Smooth muscle cell (in vitro differentiated cells): ENCODE results near the gene BMS1. TPM values are rescaled to one million over a fixed set of nuclear protein-coding genes. Genes with fewer than 3 reads are reported as not detected.

Source experiments
- DNase-seq: peaks from one replicate; lab custom pipeline; 2025; ENCODE audit not compliant: unreplicated experiment; lab: John Stamatoyannopoulos, UW
- H2AFZ ChIP-seq: fragments of 200-600 bp; sonication (generic); 2 replicates; pipeline ENCODE4 v1.6.0; 2016; ENCODE audit warnings: antibody characterized with exemption, low read depth, mild to moderate bottlenecking
- H3F3A ChIP-seq: fragments of 200-600 bp; sonication (generic); 2 replicates; pipeline ENCODE4 v1.6.0; 2017; ENCODE audit warnings: antibody characterized with exemption, low read depth
- H3K27ac ChIP-seq: fragments of 200-600 bp; sonication (generic); 2 replicates; pipeline ENCODE4 v1.5.1; 2016; ENCODE audit warnings: low read depth, mild to moderate bottlenecking
- H3K27me3 ChIP-seq: fragments of 200-600 bp; sonication (generic); 2 replicates; pipeline ENCODE4 v1.6.1; 2016; ENCODE audit warnings: low read depth, mild to moderate bottlenecking
- H3K36me3 ChIP-seq: fragments of 200-600 bp; sonication (generic); 2 replicates; pipeline ENCODE4 v1.5.1; 2016; ENCODE audit warnings: low read depth
- H3K4me1 ChIP-seq: fragments of 200-600 bp; sonication (generic); 2 replicates; pipeline ENCODE4 v1.5.1; 2016; ENCODE audit warnings: low read depth
- H3K4me2 ChIP-seq: fragments of 200-600 bp; sonication (generic); 2 replicates; pipeline ENCODE4 v1.6.0; 2016; ENCODE audit warnings: mild to moderate bottlenecking
- H3K4me3 ChIP-seq: fragments of 200-600 bp; sonication (generic); 2 replicates; pipeline ENCODE4 v1.5.1; 2016; ENCODE audit warnings: mild to moderate bottlenecking
- H3K79me2 ChIP-seq: fragments of 200-600 bp; sonication (generic); 2 replicates; pipeline ENCODE4 v1.6.0; 2016; ENCODE audit warnings: low read depth, mild to moderate bottlenecking
- H3K9ac ChIP-seq: fragments of 200-600 bp; sonication (generic); 2 replicates; pipeline ENCODE4 v1.6.0; 2016; ENCODE audit warnings: low read depth
- H3K9me3 ChIP-seq: fragments of 200-600 bp; sonication (generic); replicated peaks from 2 replicates; pipeline ENCODE4 v1.5.1; 2016; ENCODE audit warnings: low read depth
- H4K20me1 ChIP-seq: fragments of 200-600 bp; sonication (generic); 2 replicates; pipeline ENCODE4 v1.6.0; 2016; ENCODE audit warnings: low read depth
- CTCF ChIP-seq: fragments of 200-600 bp; sonication (generic); IDR thresholded peaks from 2 replicates; pipeline ENCODE4 v1.5.1; 2017; ENCODE audit warnings: borderline replicate concordance, mild to moderate bottlenecking, antibody characterized with exemption; ENCODE audit not compliant: insufficient read depth, poor library complexity, severe bottlenecking
- WGBS: methylation state at CpG from one replicate; pipeline ENCODE4 v1.1.7; 2016; ENCODE audit warnings: low lambda C conversion rate; 5-methylcytosine and 5-hydroxymethylcytosine counted together
- polyA plus RNA-seq: library from polyadenylated mRNA; unstranded; fragments of >200 nt; fragmentation: Nextera tagmentation; extraction: Ambion mirVana; gene quantifications from 2 replicates; pipeline ENCODE4 v1.2.1, GENCODE V29; 2016
- small RNA-seq: library from RNA; depleted of rRNA; stranded (forward); fragments of <200 nt; gene quantifications from one replicate; pipeline ENCODE3, GENCODE V24; 2014
- total RNA-seq: library from RNA; depleted of rRNA; stranded (reverse); fragments of >200 nt; gene quantifications from 2 replicates; pipeline ENCODE4 v1.2.3, GENCODE V29; 2014

Gene BMS1
- total and polyA plus RNA-seq, 2 experiments from 2014 or later, result 14.9 to 17.5 TPM

GRCh38 chr10:42880255-42880620 is 97.6 kb downstream of the BMS1 start:
- H3F3A ChIP-seq, result no peaks in the 10 kb centered on the region
- H2AFZ ChIP-seq, result no peak overlapping the region
- H4K20me1 ChIP-seq, result no peaks in the 10 kb centered on the region
- no peak overlapping the region for H3K9ac ChIP-seq
- 91% methylated on average over 13 of the region's 16 CpGs for WGBS
- no peak overlapping the region for H3K4me2 ChIP-seq
- H3K27me3 ChIP-seq, result no peaks in the 10 kb centered on the region
- no peaks in the 10 kb centered on the region for H3K9me3 ChIP-seq
- H3K27ac ChIP-seq, result no peak overlapping the region
- no peak for TF ChIP-seq CTCF
- H3K4me3 ChIP-seq, result no peak overlapping the region
- no peaks in the 10 kb centered on the region for H3K79me2 ChIP-seq
- no peaks in the 10 kb centered on the region for H3K36me3 ChIP-seq
- no peak for DNase-seq
- H3K4me1 ChIP-seq, result peaks cover 8% of the 10 kb centered on the region

- Histone ChIP-seq H3K4me3 (no peak overlapping the region), H3K4me2 (no peak overlapping the region)
- 74% methylated on average over 3 of the region's 3 CpGs for WGBS
Measured at GRCh38 chr10:42882597-42882996, 100.0 kb downstream of the BMS1 start.

More at GRCh38 chr10:42882597-42882996, 100.0 kb downstream of the BMS1 start:
- Histone ChIP-seq H3K79me2 (no peaks in the 10 kb centered on the region), H3K27me3 (no peaks in the 10 kb centered on the region), H4K20me1 (no peaks in the 10 kb centered on the region), H3K4me1 (no peaks in the 10 kb centered on the region), H3K9me3 (no peaks in the 10 kb centered on the region), H3K9ac (no peak overlapping the region), H2AFZ (no peak overlapping the region), H3K27ac (no peak overlapping the region), H3K36me3 (no peaks in the 10 kb centered on the region), H3F3A (no peaks in the 10 kb centered on the region)
- DNase-seq, result no peak
- TF ChIP-seq CTCF, result no peak

Small RNAs within 50 kb of the gene (small RNA-seq; reads per million reads assigned to genes)
- gene RNU6-885P, result not detected

Other genes with a start within 250 kb of the BMS1 start
- 1.1 and 1.4 TPM in 2 replicates for gene ZNF33B, start 144.2 kb upstream of the BMS1 start, total RNA-seq
- gene ZNF33B, start 144.2 kb upstream of the BMS1 start, polyA plus RNA-seq, result 0.55 and 1.1 TPM in 2 replicates